ENCODE data around the gene EGFL6. TPM values are rescaled to one million over a fixed set of nuclear protein-coding genes. Genes with fewer than 3 reads are reported as not detected.
"Not testable (repeated sequence)": the region's sequence is repeated elsewhere in the genome, so short reads cannot be mapped to it uniquely, and the experiment has no call there.

The EGFL6 gene
- total and polyA plus RNA-seq, 3 donors from 2014 or later, result 0.56 to 2.1 (median 1.7) TPM

DNA sequence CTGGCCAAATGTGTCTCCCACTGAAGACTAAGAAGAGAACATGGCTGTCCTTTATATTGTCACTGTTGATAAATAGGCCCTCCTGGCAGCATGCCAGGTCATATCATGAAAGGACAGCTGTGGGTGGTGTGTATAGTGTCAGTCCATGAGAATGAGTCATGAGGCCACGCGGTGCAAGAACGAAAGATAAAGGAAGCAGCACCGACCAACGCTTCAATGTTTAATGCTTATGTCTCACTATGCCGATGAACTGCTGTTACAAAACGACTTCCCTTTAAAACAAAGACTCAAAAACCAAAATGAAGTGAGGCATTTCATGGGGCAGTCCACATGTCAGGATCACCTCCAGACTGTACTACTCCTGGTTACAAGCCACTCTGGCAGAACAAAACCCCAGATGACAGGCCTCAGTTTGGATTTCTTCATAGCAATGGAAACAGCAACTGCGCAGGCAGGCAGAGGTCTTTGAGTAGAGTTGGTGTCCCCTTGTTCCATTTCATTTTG is 78.4 kb downstream of the EGFL6 start:
- Histone ChIP-seq H3K36me3 (ENCODE audit: low read depth, missing control alignments) (no peaks in the 10 kb centered on the region), H3K4me1 (no peaks in the 10 kb centered on the region), H3K4me3 (no peak overlapping the region), H3K27me3 (no peaks in the 10 kb centered on the region), H3K27ac (no peak overlapping the region), H3K9me3 (no peaks in the 10 kb centered on the region)
- intact Hi-C loops (cut with DNase I; ENCODE audit: low total_unique reads), result loop anchor here (10.0 kb wide), 1 partner anchor 133 kb away; no protein-coding TSS in a partner anchor
- TF ChIP-seq, protein P1, sequence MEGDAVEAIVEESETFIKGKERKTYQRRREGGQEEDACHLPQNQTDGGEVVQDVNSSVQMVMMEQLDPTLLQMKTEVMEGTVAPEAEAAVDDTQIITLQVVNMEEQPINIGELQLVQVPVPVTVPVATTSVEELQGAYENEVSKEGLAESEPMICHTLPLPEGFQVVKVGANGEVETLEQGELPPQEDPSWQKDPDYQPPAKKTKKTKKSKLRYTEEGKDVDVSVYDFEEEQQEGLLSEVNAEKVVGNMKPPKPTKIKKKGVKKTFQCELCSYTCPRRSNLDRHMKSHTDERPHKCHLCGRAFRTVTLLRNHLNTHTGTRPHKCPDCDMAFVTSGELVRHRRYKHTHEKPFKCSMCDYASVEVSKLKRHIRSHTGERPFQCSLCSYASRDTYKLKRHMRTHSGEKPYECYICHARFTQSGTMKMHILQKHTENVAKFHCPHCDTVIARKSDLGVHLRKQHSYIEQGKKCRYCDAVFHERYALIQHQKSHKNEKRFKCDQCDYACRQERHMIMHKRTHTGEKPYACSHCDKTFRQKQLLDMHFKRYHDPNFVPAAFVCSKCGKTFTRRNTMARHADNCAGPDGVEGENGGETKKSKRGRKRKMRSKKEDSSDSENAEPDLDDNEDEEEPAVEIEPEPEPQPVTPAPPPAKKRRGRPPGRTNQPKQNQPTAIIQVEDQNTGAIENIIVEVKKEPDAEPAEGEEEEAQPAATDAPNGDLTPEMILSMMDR (IDR thresholded peaks at IDR 0.05), result no peak
- TF ChIP-seq POLR2A (IDR thresholded peaks at IDR 0.05), result no peak
- DNase-seq, result peak; percentile 69
- 25 to 67% methylated on average over 5 to 8 of the region's 8 CpGs for WGBS, 2 donors

DNA sequence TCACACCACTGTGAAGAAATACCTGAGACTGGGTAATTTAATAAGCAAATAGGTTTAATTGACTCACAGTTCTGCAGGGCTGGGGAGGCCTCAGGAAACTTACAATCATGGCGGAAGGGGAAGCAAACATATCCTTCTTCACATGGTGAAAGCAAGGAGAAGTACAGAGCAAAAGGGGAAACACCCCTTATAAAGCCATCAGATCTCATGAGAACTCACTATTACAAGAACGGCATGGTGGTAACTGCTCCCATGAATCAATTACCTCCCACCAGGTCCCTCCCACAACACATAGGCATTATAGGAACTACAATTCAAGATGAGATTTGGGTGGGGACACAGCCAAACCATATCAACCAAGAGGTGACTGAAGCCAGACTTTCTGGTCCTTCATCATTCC is 78.9 kb downstream of the EGFL6 start:
- not testable (repeated sequence) for H3K9me3 ChIP-seq; H3K27ac ChIP-seq; H3K4me1 ChIP-seq; H3K27me3 ChIP-seq; DNase-seq; H3K4me3 ChIP-seq; H3K36me3 ChIP-seq (ENCODE audit: low read depth, missing control alignments)
- intact Hi-C loops (cut with DNase I; ENCODE audit: low total_unique reads), result loop anchor here (10.0 kb wide), 1 partner anchor 134 kb away; no protein-coding TSS in a partner anchor
- 86 to 100% methylated on average over 1 to 2 of the region's 2 CpGs for WGBS, 2 donors

- DNase-seq, result no peak
- H3K4me3 ChIP-seq, result no peak overlapping the region
- no peak overlapping the region for H3K27ac ChIP-seq
- H3K9me3 ChIP-seq, result no peaks in the 10 kb centered on the region
- no peaks in the 10 kb centered on the region for H3K36me3 ChIP-seq (ENCODE audit: low read depth, missing control alignments)
- intact Hi-C loops (cut with DNase I; ENCODE audit: low total_unique reads), result loop anchor here (10.0 kb wide), 1 partner anchor 135 kb away; no protein-coding TSS in a partner anchor
- H3K27me3 ChIP-seq, result no peaks in the 10 kb centered on the region
- no peaks in the 10 kb centered on the region for H3K4me1 ChIP-seq
- 59 to 71% methylated on average over 4 to 5 of the region's 5 CpGs for WGBS, 2 donors
- TF ChIP-seq, protein P1 (IDR thresholded peaks at IDR 0.05), result no peak
- TF ChIP-seq POLR2A (IDR thresholded peaks at IDR 0.05), result no peak
Observed at GRCh38 chrX:13649838-13650237, 80.4 kb downstream of the EGFL6 start.

- TF ChIP-seq, protein P1 (IDR thresholded peaks at IDR 0.05), result no peak
- TF ChIP-seq POLR2A (IDR thresholded peaks at IDR 0.05), result no peak
- H3K27me3 ChIP-seq, result no peaks in the 10 kb centered on the region
- H3K9me3 ChIP-seq, result no peaks in the 10 kb centered on the region
- no peaks in the 10 kb centered on the region for H3K4me1 ChIP-seq
- no peak overlapping the region for H3K4me3 ChIP-seq
- H3K36me3 ChIP-seq (ENCODE audit: low read depth, missing control alignments), result no peaks in the 10 kb centered on the region
- DNase-seq, result no peak
- intact Hi-C loops (cut with DNase I; ENCODE audit: low total_unique reads), result no loop called here
- 100% methylated on average over 1 of the region's 1 CpG for WGBS, 2 donors
- no peak overlapping the region for H3K27ac ChIP-seq
Observed at GRCh38 chrX:13650318-13650717, 80.9 kb downstream of the EGFL6 start.

GRCh38 chrX:13651150-13651549 is 81.7 kb downstream of the EGFL6 start:
- intact Hi-C loops (cut with DNase I; ENCODE audit: low total_unique reads), result no loop called here
- WGBS, 2 donors, result 56 to 58% methylated on average over 3 of the region's 3 CpGs
- Histone ChIP-seq H3K4me1 (no peaks in the 10 kb centered on the region), H3K9me3 (no peaks in the 10 kb centered on the region), H3K4me3 (no peak overlapping the region), H3K27me3 (no peaks in the 10 kb centered on the region), H3K27ac (no peak overlapping the region), H3K36me3 (ENCODE audit: low read depth, missing control alignments) (no peaks in the 10 kb centered on the region)
- DNase-seq, result no peak
- TF ChIP-seq, protein P1 (IDR thresholded peaks at IDR 0.05), result no peak
- no peak for TF ChIP-seq POLR2A (IDR thresholded peaks at IDR 0.05)

Data from testis (tissue), 3 donors.